ENCODE measurements around the gene CYB561D2. TPM values are rescaled to one million over a fixed set of nuclear protein-coding genes. Genes with fewer than 3 reads are reported as not detected.

Gene CYB561D2
- total RNA-seq, 4 donors from 2014 or later = 5.4 to 12.4 (median 8.1) TPM

- Histone ChIP-seq H3K4me1 (peaks cover 29 to 47% (median 32%) of the 10 kb centered on the region in 4 donors), H3K4me3 (no peak overlapping the region), H3K27me3 (no peaks in the 10 kb centered on the region), H3K27ac (replicated peaks in 1 of 4) (no peak overlapping the region), H3K9me3 (no peaks in the 10 kb centered on the region), H3K36me3 (peaks cover 0 to 56% (median 46%) of the 10 kb centered on the region in 4 donors)
- no peak for DNase-seq (ENCODE audit: extremely low spot score)
- 71% methylated on average over 3 of the region's 3 CpGs for WGBS
- intact Hi-C loops (cut with DNase I) = no loop called here
- TF ChIP-seq POLR2AphosphoS5 (IDR thresholded peaks at IDR 0.05) = no peak
- no peak for TF ChIP-seq CTCF (IDR thresholded peaks at IDR 0.05)
- no peak for TF ChIP-seq POLR2A (IDR thresholded peaks at IDR 0.05; ENCODE audit: low read depth)
- TF ChIP-seq EP300 (IDR thresholded peaks at IDR 0.05) = no peak
Measured at GRCh38 chr3:50314342-50314741, 36.3 kb upstream of the CYB561D2 start.

- DNase-seq (ENCODE audit: extremely low spot score) = no peak
- no peaks in the 10 kb centered on the region for H3K27me3 ChIP-seq
- TF ChIP-seq POLR2AphosphoS5 (IDR thresholded peaks at IDR 0.05) (no peak), POLR2A (IDR thresholded peaks at IDR 0.05; ENCODE audit: low read depth) (no peak), EP300 (IDR thresholded peaks at IDR 0.05) (no peak), CTCF (IDR thresholded peaks at IDR 0.05) (no peak)
- H3K36me3 ChIP-seq = peaks cover 0 to 60% (median 49%) of the 10 kb centered on the region in 4 donors
- peaks cover 33 to 48% (median 36%) of the 10 kb centered on the region in 4 donors for H3K4me1 ChIP-seq
- intact Hi-C loops (cut with DNase I) = no loop called here
- WGBS = 96% methylated on average over 4 of the region's 4 CpGs
- no peaks in the 10 kb centered on the region for H3K9me3 ChIP-seq
- H3K4me3 ChIP-seq = no peak overlapping the region
- H3K27ac ChIP-seq (replicated peaks in 1 of 4) = no peak overlapping the region
Measured at GRCh38 chr3:50314816-50315215, 35.8 kb upstream of the CYB561D2 start.

GRCh38 chr3:50316657-50317242, 33.9 kb upstream of the CYB561D2 start:
- Histone ChIP-seq H3K36me3 (peaks cover 0 to 65% (median 53%) of the 10 kb centered on the region in 4 donors), H3K27ac (replicated peaks in 1 of 4) (peak overlapping the region in 3 of 4 donors; percentile 21 to 61 (median 50)), H3K4me1 (peaks cover 42 to 59% (median 49%) of the 10 kb centered on the region in 4 donors), H3K4me3 (no peak overlapping the region), H3K9me3 (no peaks in the 10 kb centered on the region), H3K27me3 (no peaks in the 10 kb centered on the region)
- intact Hi-C loops (cut with DNase I) = no loop called here
- no peak for DNase-seq (ENCODE audit: extremely low spot score)
- WGBS = 72% methylated on average over 7 of the region's 9 CpGs
- TF ChIP-seq POLR2AphosphoS5 (IDR thresholded peaks at IDR 0.05) (no peak), CTCF (IDR thresholded peaks at IDR 0.05) (no peak), EP300 (IDR thresholded peaks at IDR 0.05) (no peak), POLR2A (IDR thresholded peaks at IDR 0.05; ENCODE audit: low read depth) (no peak)

GRCh38 chr3:50317300-50317699, 33.4 kb upstream of the CYB561D2 start:
- Histone ChIP-seq H3K36me3 (peaks cover 0 to 65% (median 51%) of the 10 kb centered on the region in 4 donors), H3K4me1 (peaks cover 44 to 64% (median 54%) of the 10 kb centered on the region in 4 donors)
- intact Hi-C loops (cut with DNase I) = no loop called here

More at GRCh38 chr3:50317300-50317699, 33.4 kb upstream of the CYB561D2 start:
- TF ChIP-seq POLR2A (IDR thresholded peaks at IDR 0.05; ENCODE audit: low read depth) (no peak), POLR2AphosphoS5 (IDR thresholded peaks at IDR 0.05) (no peak), CTCF (IDR thresholded peaks at IDR 0.05) (no peak), EP300 (IDR thresholded peaks at IDR 0.05) (no peak)
- Histone ChIP-seq H3K27ac (replicated peaks in 1 of 4) (peak overlapping the region; percentile 21 to 61 (median 39)), H3K9me3 (no peaks in the 10 kb centered on the region), H3K27me3 (no peaks in the 10 kb centered on the region), H3K4me3 (peak overlapping the region in 1 of 4 donors; percentile 6)
- no peak for DNase-seq (ENCODE audit: extremely low spot score)
- 59% methylated on average over 5 of the region's 6 CpGs for WGBS

Measured in esophagus muscularis mucosa (tissue), 4 donors.